GM12874 (cell line): Measurements from ENCODE around the gene TSKS.
A peak's percentile ranks its signal among the peaks of the same experiment; 100 is the strongest.

ENCODE experiments used
- CTCF ChIP-seq: IDR thresholded peaks from 2 replicates; pipeline ENCODE4 v1.5.1; 2011; ENCODE audit warnings: low read depth, mild to moderate bottlenecking, control low read depth, low read length, moderate library complexity; ENCODE audit not compliant: insufficient read depth

Gene TSKS

GRCh38 chr19:49800771-49801170 lies 37.7 kb upstream of the TSKS start:
- TF ChIP-seq CTCF, result no peak

- peak; percentile 35; the same call in 1 of the 2 replicates for TF ChIP-seq CTCF
These were observed 36.8 kb upstream of the TSKS start for GRCh38 chr19:49799798-49800376.

GRCh38 chr19:49799271-49799797 lies 36.2 kb upstream of the TSKS start:
- no peak for TF ChIP-seq CTCF

- no peak for TF ChIP-seq CTCF
These were observed 35.5 kb upstream of the TSKS start for GRCh38 chr19:49798574-49798973.

- no peak for TF ChIP-seq CTCF
These were observed 32.5 kb upstream of the TSKS start for GRCh38 chr19:49795615-49796014.

- no peak for TF ChIP-seq CTCF
These were observed 30.4 kb upstream of the TSKS start for GRCh38 chr19:49793561-49793840.

- no peak for TF ChIP-seq CTCF
These were observed 29.9 kb upstream of the TSKS start for GRCh38 chr19:49792829-49793560.
